Measurements from ENCODE around the gene AGAP1. TPM values are rescaled to one million over a fixed set of nuclear protein-coding genes. Genes with fewer than 3 reads are reported as not detected.
A peak's percentile ranks its signal among the peaks of the same experiment; 100 is the strongest.

Gene AGAP1
- total RNA-seq, 1 experiment from 2014 or later: 25.8 TPM

DNA sequence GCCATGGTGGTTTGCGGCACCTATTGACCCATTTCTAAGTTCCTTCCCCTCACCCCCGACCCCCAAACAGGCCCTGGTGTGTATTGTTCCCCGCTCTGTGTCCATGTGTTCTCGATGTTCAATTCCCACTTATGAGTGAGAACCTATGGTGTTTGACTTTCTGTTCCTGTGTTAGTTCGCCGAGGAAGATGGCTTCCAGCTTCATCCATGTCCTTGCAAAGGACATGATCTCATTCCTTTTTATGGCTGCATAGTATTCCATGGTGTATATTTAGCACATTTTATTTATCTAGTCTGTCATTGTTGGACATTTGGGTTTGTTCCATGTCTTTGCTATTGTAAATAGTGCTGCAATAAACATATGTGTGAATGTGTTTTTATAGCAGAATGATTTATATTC, 490.7 kb downstream of the AGAP1 start:
- whole genome bisulfite sequencing (ENCODE audit: extremely low coverage, insufficient read length, low lambda C conversion rate): no CpG with 5 or more reads among the region's 6 CpGs
- H3K9me3 Mint-ChIP-seq: no peaks in the 10 kb centered on the region
- Histone ChIP-seq H2BK5ac (ENCODE audit: insufficient read length, low read length) (no peak overlapping the region), H3K9ac (ENCODE audit: extremely low read depth, insufficient read length, low read length) (no peak overlapping the region), H3K4me2 (ENCODE audit: insufficient read depth, insufficient read length, low read length) (no peak overlapping the region), H3T11ph (ENCODE audit: low read length) (no peak overlapping the region), H2BK15ac (ENCODE audit: low read depth, low read length) (no peak overlapping the region), H3K27ac (ENCODE audit: insufficient read length, low read depth, low read length) (no peak overlapping the region), H3K56ac (ENCODE audit: insufficient read length, low read depth, low read length) (no peak overlapping the region), H3K79me2 (ENCODE audit: insufficient read depth, low read length) (no peaks in the 10 kb centered on the region; the same call in 1 of the 2 replicates), H2BK120ac (ENCODE audit: low read depth, low read length, poor library complexity, severe bottlenecking) (no peak overlapping the region), H3K23ac (ENCODE audit: insufficient read length, low read depth, low read length) (no peak overlapping the region), H3K79me1 (ENCODE audit: insufficient read depth, low read depth, low read length, poor library complexity, severe bottlenecking) (no peaks in the 10 kb centered on the region), H2AFZ (ENCODE audit: low read length) (no peak overlapping the region), H4K5ac (ENCODE audit: insufficient read length, low read depth, low read length) (no peak overlapping the region), H3K27me3 (ENCODE audit: insufficient read depth, low read length) (no peaks in the 10 kb centered on the region), H2BK20ac (ENCODE audit: low read depth, low read length, poor library complexity, severe bottlenecking) (no peak overlapping the region), H3K4me1 (ENCODE audit: insufficient read depth, low read length) (peaks cover 5% of the 10 kb centered on the region; the same call in 1 of the 2 replicates), H4K20me1 (ENCODE audit: control insufficient read depth, insufficient read depth, insufficient read length) (peaks cover 2% of the 10 kb centered on the region), H3K14ac (ENCODE audit: insufficient read depth, low read length) (no peak overlapping the region), H4K91ac (ENCODE audit: insufficient read length, low read depth, low read length) (no peak overlapping the region), H3K23me2 (ENCODE audit: insufficient read length, low read depth, low read length, poor library complexity, severe bottlenecking) (no peaks in the 10 kb centered on the region), H2BK12ac (ENCODE audit: insufficient read length, low read depth, low read length) (no peak overlapping the region), H3K18ac (ENCODE audit: insufficient read length, low read depth, low read length) (no peak overlapping the region), H4K8ac (replicated peaks; ENCODE audit: insufficient read length, low read depth, low read length) (no peak overlapping the region), H3K4ac (ENCODE audit: low read depth, low read length) (no peak overlapping the region), H3K9me3 (ENCODE audit: control insufficient read depth, low read depth, low read length) (no peaks in the 10 kb centered on the region), H2AK5ac (ENCODE audit: insufficient read length, low read length) (no peak overlapping the region)
- peaks cover 0 to 2% (median 0%) of the 10 kb centered on the region in 3 experiments; a peak in 3 of 7 replicates for H3K36me3 Mint-ChIP-seq (ENCODE audit: insufficient read depth in 1 of 3, low read depth in 3 of 3)
- no peak overlapping the region for H3K27ac Mint-ChIP-seq
- DNase-seq: peak; percentile 0
- TF ChIP-seq, protein P1, sequence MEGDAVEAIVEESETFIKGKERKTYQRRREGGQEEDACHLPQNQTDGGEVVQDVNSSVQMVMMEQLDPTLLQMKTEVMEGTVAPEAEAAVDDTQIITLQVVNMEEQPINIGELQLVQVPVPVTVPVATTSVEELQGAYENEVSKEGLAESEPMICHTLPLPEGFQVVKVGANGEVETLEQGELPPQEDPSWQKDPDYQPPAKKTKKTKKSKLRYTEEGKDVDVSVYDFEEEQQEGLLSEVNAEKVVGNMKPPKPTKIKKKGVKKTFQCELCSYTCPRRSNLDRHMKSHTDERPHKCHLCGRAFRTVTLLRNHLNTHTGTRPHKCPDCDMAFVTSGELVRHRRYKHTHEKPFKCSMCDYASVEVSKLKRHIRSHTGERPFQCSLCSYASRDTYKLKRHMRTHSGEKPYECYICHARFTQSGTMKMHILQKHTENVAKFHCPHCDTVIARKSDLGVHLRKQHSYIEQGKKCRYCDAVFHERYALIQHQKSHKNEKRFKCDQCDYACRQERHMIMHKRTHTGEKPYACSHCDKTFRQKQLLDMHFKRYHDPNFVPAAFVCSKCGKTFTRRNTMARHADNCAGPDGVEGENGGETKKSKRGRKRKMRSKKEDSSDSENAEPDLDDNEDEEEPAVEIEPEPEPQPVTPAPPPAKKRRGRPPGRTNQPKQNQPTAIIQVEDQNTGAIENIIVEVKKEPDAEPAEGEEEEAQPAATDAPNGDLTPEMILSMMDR (conservative IDR thresholded peaks at IDR 0.05): no peak
- H3K27me3 Mint-ChIP-seq (ENCODE audit: low read depth): peaks cover 2% of the 10 kb centered on the region
- no peak overlapping the region for H3K4me3 Mint-ChIP-seq
- peaks cover 14 to 16% of the 10 kb centered on the region in 2 experiments for H3K4me1 Mint-ChIP-seq

Data from H9 (cell line).